Bronchial epithelial cell (primary cell): Measurements from ENCODE around the gene FRMD3. TPM values are rescaled to one million over a fixed set of nuclear protein-coding genes. Genes with fewer than 3 reads are reported as not detected.

Experiments used
- DNase-seq: peaks from one replicate; pipeline ENCODE4 v3.0.0-alpha.2; 2010; ENCODE audit warnings: low read depth
- FAIRE-seq: peaks from 2 replicates; lab custom pipeline; 2011; peaks lifted over from hg19 to GRCh38; lab: Jason Lieb, UNC
- H3K27me3 ChIP-seq: 2 replicates; pipeline ENCODE4 v1.5.1; 2011; ENCODE audit warnings: low read length; ENCODE audit not compliant: control insufficient read depth, insufficient read depth
- H3K36me3 ChIP-seq: 2 replicates; pipeline ENCODE4 v1.5.1; 2011; ENCODE audit warnings: low read length; ENCODE audit not compliant: control insufficient read depth, insufficient read depth
- H3K4me3 ChIP-seq: 2 replicates; pipeline ENCODE4 v1.5.1; 2011; ENCODE audit warnings: mild to moderate bottlenecking, low read depth, low read length, control low read depth
- CTCF ChIP-seq: IDR thresholded peaks from 2 replicates; pipeline ENCODE4 v1.5.1; 2011; ENCODE audit warnings: mild to moderate bottlenecking, moderate library complexity, low read length, control low read depth, inconsistent platforms; ENCODE audit not compliant: insufficient read depth, severe bottlenecking
- total RNA-seq: library from RNA; depleted of rRNA; stranded (reverse); fragments of >200 nt; gene quantifications from 2 replicates; pipeline ENCODE4 v1.2.1, GENCODE V29; 2014

Gene FRMD3
- total RNA-seq, 1 donor from 2014 or later, result under 0.01 TPM

- H3K36me3 ChIP-seq, result no peaks in the 10 kb centered on the region
- H3K4me3 ChIP-seq, result no peak overlapping the region
- H3K27me3 ChIP-seq, result no peaks in the 10 kb centered on the region
- DNase-seq (no peak), FAIRE-seq (no peak)
- no peak for TF ChIP-seq CTCF
These were observed 104.4 kb downstream of the FRMD3 start for GRCh38 chr9:83433846-83434245.

GRCh38 chr9:83432877-83433550 lies 105.2 kb downstream of the FRMD3 start:
- FAIRE-seq, result no peak
- no peak for TF ChIP-seq CTCF

GRCh38 chr9:83432104-83432627 lies 106.0 kb downstream of the FRMD3 start:
- DNase-seq (no peak), FAIRE-seq (no peak)
- no peak overlapping the region for H3K4me3 ChIP-seq

More at GRCh38 chr9:83432877-83433550, 105.2 kb downstream of the FRMD3 start:
- no peaks in the 10 kb centered on the region for H3K36me3 ChIP-seq
- DNase-seq, result no peak
- no peaks in the 10 kb centered on the region for H3K27me3 ChIP-seq
- H3K4me3 ChIP-seq, result no peak overlapping the region

GRCh38 chr9:83431101-83432060 lies 106.8 kb downstream of the FRMD3 start:
- no peak overlapping the region for H3K4me3 ChIP-seq
- H3K36me3 ChIP-seq, result no peaks in the 10 kb centered on the region
- no peak for TF ChIP-seq CTCF
- no peaks in the 10 kb centered on the region for H3K27me3 ChIP-seq
- no peak for FAIRE-seq
- DNase-seq, result no peak

More at GRCh38 chr9:83432104-83432627, 106.0 kb downstream of the FRMD3 start:
- H3K27me3 ChIP-seq, result no peaks in the 10 kb centered on the region
- no peaks in the 10 kb centered on the region for H3K36me3 ChIP-seq
- TF ChIP-seq CTCF, result no peak

- Histone ChIP-seq H3K4me3 (no peak overlapping the region), H3K27me3 (no peaks in the 10 kb centered on the region), H3K36me3 (no peaks in the 10 kb centered on the region)
- TF ChIP-seq CTCF, result no peak
- FAIRE-seq (no peak), DNase-seq (no peak)
These were observed 107.5 kb downstream of the FRMD3 start for GRCh38 chr9:83430681-83431080.
